B cell (primary cell): Measurements from ENCODE around the gene AMOTL1. TPM values are rescaled to one million over a fixed set of nuclear protein-coding genes. Genes with fewer than 3 reads are reported as not detected.

Source experiments
- ATAC-seq: fragments of 200-7000 bp; cut with Tn5 transposase; one replicate; pipeline ENCODE4 v1.10.0; 2021; ENCODE audit warnings: low read depth, mild to moderate bottlenecking, moderate number of reproducible peaks, moderate library complexity
- CTCF ChIA-PET: fragments of 350-600 bp; sonication (Branson Sonifier 250); formaldehyde crosslinking; loops from one replicate; lab custom pipeline; 2021; ENCODE audit warnings: antibody characterized with exemption, inconsistent platforms; lab: Charles Lee
- POLR2A ChIA-PET: fragments of 350-600 bp; sonication (Branson Sonifier 250); formaldehyde crosslinking; loops from one replicate; lab custom pipeline; 2021; ENCODE audit warnings: antibody characterized with exemption; lab: Charles Lee
- DNase-seq: peaks from one replicate; pipeline ENCODE4 v3.0.0; 2013
- H2AFZ ChIP-seq: 2 replicates; pipeline ENCODE4 v1.6.1; 2012; ENCODE audit warnings: mild to moderate bottlenecking, low read depth, low read length; ENCODE audit not compliant: insufficient read depth, poor library complexity, severe bottlenecking
- H3K27ac ChIP-seq, 2 donors: 1 replicate in 1 of 2; 2 replicates in 1 of 2; pipeline ENCODE4 v1.5.1; 2012 to 2013; ENCODE audit warnings: low read length in 2 of 2, mild to moderate bottlenecking in 2 of 2, moderate library complexity in 1 of 2
- H3K27me3 ChIP-seq, 4 experiments: fragments of 200-600 bp in 1 of 4; sonication (generic) in 1 of 4; replicated peaks in 1 of 4; 1 replicate in 2 of 4; 2 replicates in 2 of 4; pipeline versions ENCODE4 v1.6.1 to v1.7.0; 2013 to 2016; ENCODE audit warnings: low read length in 3 of 4, mild to moderate bottlenecking in 2 of 4, mixed read lengths in 1 of 4, moderate library complexity in 1 of 4; ENCODE audit not compliant: insufficient read depth in 4 of 4, control insufficient read depth in 3 of 4; ENCODE audit errors: control extremely low read depth in 1 of 4
- H3K36me3 ChIP-seq, 2 experiments: replicated peaks in 1 of 2; 1 replicate in 1 of 2; 2 replicates in 1 of 2; pipeline versions ENCODE4 v1.6.1 to v1.7.1; 2013; ENCODE audit warnings: low read length in 1 of 2; ENCODE audit not compliant: insufficient read depth in 2 of 2, control insufficient read depth in 1 of 2; ENCODE audit errors: control extremely low read depth in 1 of 2, extremely low read depth in 1 of 2
- H3K4me1 ChIP-seq, 2 donors: fragments of 200-600 bp in 1 of 2; sonication (generic) in 1 of 2; 1 replicate in 1 of 2; 2 replicates in 1 of 2; pipeline versions ENCODE4 v1.5.1 to v1.6.1; 2013 to 2017; ENCODE audit warnings: low read length in 2 of 2; ENCODE audit not compliant: control insufficient read depth in 2 of 2, insufficient read depth in 2 of 2
- H3K4me2 ChIP-seq: replicated peaks from 2 replicates; pipeline ENCODE3; 2012; ENCODE audit warnings: mild to moderate bottlenecking, low read depth, low read length; ENCODE audit not compliant: poor library complexity, severe bottlenecking
- H3K4me3 ChIP-seq, 5 experiments: fragments of 200-600 bp in 1 of 5; sonication (generic) in 1 of 5; 1 replicate in 3 of 5; 2 replicates in 2 of 5; pipeline versions ENCODE4 v1.5.1 to v1.7.0; 2011 to 2016; ENCODE audit warnings: low read length in 4 of 5, mild to moderate bottlenecking in 4 of 5, low read depth in 2 of 5, control low read depth in 1 of 5, moderate library complexity in 1 of 5; ENCODE audit not compliant: insufficient read depth in 1 of 5; ENCODE audit errors: control extremely low read depth in 1 of 5, extremely low read depth in 1 of 5
- H3K79me2 ChIP-seq: fragments of 200-600 bp; sonication (generic); one replicate; pipeline ENCODE4 v1.6.0; 2016; ENCODE audit warnings: low read length; ENCODE audit not compliant: control insufficient read depth, insufficient read depth
- H3K9ac ChIP-seq: fragments of 200-600 bp; sonication (generic); 2 replicates; pipeline ENCODE4 v1.6.1; 2017; ENCODE audit warnings: mild to moderate bottlenecking, low read length, moderate library complexity
- H3K9me3 ChIP-seq, 3 donors: one replicate each; pipeline versions ENCODE4 v1.6.1 to v1.7.1; 2013; ENCODE audit warnings: low read length in 2 of 3; ENCODE audit not compliant: control insufficient read depth in 2 of 3, insufficient read depth in 1 of 3; ENCODE audit errors: control extremely low read depth in 1 of 3
- H4K20me1 ChIP-seq: 2 replicates; pipeline ENCODE4 v1.6.0; 2012; ENCODE audit warnings: mild to moderate bottlenecking, low read length; ENCODE audit not compliant: insufficient read depth, control insufficient read depth, poor library complexity, severe bottlenecking
- H3K27ac Mint-ChIP-seq: one replicate; pipeline ENCODE4 v1.8.0; 2021; ENCODE audit warnings: mixed read lengths
- H3K27me3 Mint-ChIP-seq: one replicate; pipeline ENCODE4 v1.8.0; 2021; ENCODE audit warnings: mixed read lengths
- H3K4me1 Mint-ChIP-seq: one replicate; pipeline ENCODE4 v1.8.0; 2021; ENCODE audit warnings: mixed read lengths
- H3K4me3 Mint-ChIP-seq: one replicate; pipeline ENCODE4 v1.8.0; 2021; ENCODE audit warnings: mixed read lengths
- H3K9me3 Mint-ChIP-seq: one replicate; pipeline ENCODE4 v1.8.0; 2022; ENCODE audit warnings: mixed read lengths; ENCODE audit not compliant: insufficient read depth
- EZH2 ChIP-seq: IDR thresholded peaks from 2 replicates; pipeline ENCODE4 v1.6.1; 2012; ENCODE audit warnings: borderline replicate concordance, low read depth, mild to moderate bottlenecking, moderate library complexity, low read length; ENCODE audit not compliant: insufficient read depth, poor library complexity, severe bottlenecking
- WGBS: methylation state at CpG from one replicate; pipeline ENCODE4 v1.1.5; 2013; ENCODE audit warnings: missing lambda C conversion rate; ENCODE audit not compliant: insufficient coverage; 5-methylcytosine and 5-hydroxymethylcytosine counted together
- intact Hi-C: fragments of 100-400 bp; cut with micrococcal nuclease; formaldehyde crosslinking; loops from one replicate; pipeline ENCODE4 v1.10.0; 2022
- polyA plus RNA-seq: library from polyadenylated mRNA; depleted of rRNA; stranded (reverse); fragments of >200 nt; gene quantifications from 2 replicates; pipeline ENCODE4 v1.2.3, GENCODE V29; 2012
- total RNA-seq, 2 donors: library from RNA; stranded (reverse); fragments of 120-200 nt in 1 of 2; gene quantifications; 1 replicate in 1 of 2; 2 replicates in 1 of 2; pipeline versions ENCODE4 v1.2.3 to v1.2.4, GENCODE V29; 2013 to 2022
- TF ChIP-seq, protein P1 (sequence below): fragments of 200-600 bp; IDR thresholded peaks from one replicate; pipeline ENCODE4 v1.8.0; 2022; ENCODE audit warnings: antibody characterized with exemption, mild to moderate bottlenecking

Gene AMOTL1
- total and polyA plus RNA-seq, 2 donors (not counting 1 experiment from before 2014, with no cell fraction given) = 0.04 to 0.30 TPM

DNA sequence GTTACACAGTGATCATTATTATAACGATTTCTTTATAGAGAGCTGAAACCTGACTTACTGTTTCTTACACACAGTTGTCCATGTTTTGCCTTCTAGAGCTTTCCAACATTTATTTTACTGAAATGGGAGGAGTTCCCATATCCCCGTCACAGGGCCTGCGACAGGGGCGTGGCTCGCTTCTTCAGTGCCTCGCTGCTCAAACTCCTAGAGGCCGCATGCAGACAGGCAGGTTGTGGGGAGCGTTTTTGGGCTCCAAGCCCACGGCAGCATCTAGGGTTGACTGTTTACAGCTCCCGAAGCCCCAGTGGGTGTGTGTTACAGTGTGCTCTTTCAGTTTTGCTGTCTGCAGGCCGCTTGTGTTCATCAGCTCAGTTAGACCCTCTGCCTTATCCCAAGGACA is 12.7 kb upstream of the AMOTL1 start:
- 95% methylated on average over 10 of the region's 11 CpGs for WGBS
- peaks cover 8% of the 10 kb centered on the region for H3K27me3 Mint-ChIP-seq
- H3K4me2 ChIP-seq = no peak overlapping the region

DNA sequence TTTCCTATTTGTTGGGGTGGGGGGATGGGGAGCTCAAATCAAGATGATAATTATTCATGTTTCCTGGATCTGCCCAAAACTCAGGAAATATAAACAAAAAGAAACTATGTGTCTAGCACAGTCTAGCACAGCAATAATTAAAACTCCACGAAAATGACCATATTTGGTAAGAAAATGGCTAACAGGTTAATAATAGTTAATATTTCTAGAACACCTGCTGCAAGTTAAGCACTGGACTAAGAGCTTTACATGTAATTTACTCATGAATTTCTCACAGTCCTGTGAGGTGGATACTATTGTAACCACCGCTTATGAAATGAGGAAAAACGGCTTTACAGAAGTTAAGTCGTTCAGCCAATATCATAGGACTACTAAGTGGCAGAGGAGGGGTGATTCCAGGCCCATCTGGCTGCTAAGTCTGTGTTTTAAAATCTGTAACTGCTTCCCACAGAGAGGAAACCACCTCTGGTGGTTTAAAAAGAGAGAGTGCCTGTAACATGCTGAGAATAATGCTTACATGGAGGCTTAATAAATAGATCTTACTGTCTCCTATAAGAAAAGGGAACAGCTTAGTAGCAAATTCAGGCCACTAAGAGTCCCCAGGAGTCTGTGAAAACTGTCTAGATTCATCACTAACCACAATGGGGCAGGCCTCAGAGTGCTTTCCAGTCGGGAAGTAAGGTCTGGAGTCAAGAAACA is 11.0 kb upstream of the AMOTL1 start:
- ATAC-seq (no peak), DNase-seq (no peak)
- H3K4me2 ChIP-seq = no peak overlapping the region
- no peak overlapping the region for H3K9ac ChIP-seq
- intact Hi-C loops = no loop called here
- Mint-ChIP-seq H3K27ac (no peak overlapping the region), H3K27me3 (peaks cover 7% of the 10 kb centered on the region), H3K4me3 (no peak overlapping the region), H3K9me3 (no peaks in the 10 kb centered on the region), H3K4me1 (no peaks in the 10 kb centered on the region)
- peaks cover 0 to 5% (median 0%) of the 10 kb centered on the region in 4 experiments for H3K27me3 ChIP-seq
- H3K36me3 ChIP-seq = no peaks in the 10 kb centered on the region
- no peak for TF ChIP-seq EZH2
- TF ChIP-seq, protein P1, sequence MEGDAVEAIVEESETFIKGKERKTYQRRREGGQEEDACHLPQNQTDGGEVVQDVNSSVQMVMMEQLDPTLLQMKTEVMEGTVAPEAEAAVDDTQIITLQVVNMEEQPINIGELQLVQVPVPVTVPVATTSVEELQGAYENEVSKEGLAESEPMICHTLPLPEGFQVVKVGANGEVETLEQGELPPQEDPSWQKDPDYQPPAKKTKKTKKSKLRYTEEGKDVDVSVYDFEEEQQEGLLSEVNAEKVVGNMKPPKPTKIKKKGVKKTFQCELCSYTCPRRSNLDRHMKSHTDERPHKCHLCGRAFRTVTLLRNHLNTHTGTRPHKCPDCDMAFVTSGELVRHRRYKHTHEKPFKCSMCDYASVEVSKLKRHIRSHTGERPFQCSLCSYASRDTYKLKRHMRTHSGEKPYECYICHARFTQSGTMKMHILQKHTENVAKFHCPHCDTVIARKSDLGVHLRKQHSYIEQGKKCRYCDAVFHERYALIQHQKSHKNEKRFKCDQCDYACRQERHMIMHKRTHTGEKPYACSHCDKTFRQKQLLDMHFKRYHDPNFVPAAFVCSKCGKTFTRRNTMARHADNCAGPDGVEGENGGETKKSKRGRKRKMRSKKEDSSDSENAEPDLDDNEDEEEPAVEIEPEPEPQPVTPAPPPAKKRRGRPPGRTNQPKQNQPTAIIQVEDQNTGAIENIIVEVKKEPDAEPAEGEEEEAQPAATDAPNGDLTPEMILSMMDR = no peak
- no peaks in the 10 kb centered on the region for H4K20me1 ChIP-seq
- no peak overlapping the region for H3K27ac ChIP-seq
- no peaks in the 10 kb centered on the region for H3K79me2 ChIP-seq
- no peaks in the 10 kb centered on the region for H3K4me1 ChIP-seq
- no CpG with 5 or more reads among the region's 5 CpGs for WGBS
- H3K9me3 ChIP-seq = no peaks in the 10 kb centered on the region
- CTCF ChIA-PET = interaction anchor here (1.0 kb wide), 1 partner anchor 28 kb away, joined by 3 read pairs; no protein-coding TSS in a partner anchor
- H2AFZ ChIP-seq = no peak overlapping the region
- no peak overlapping the region for H3K4me3 ChIP-seq
- POLR2A ChIA-PET = no interaction called here

More for the DNA sequence above, 12.7 kb upstream of the AMOTL1 start:
- ChIA-PET CTCF (no interaction called here), POLR2A (no interaction called here)
- H3K27ac ChIP-seq = no peak overlapping the region
- no peak overlapping the region for H3K9ac ChIP-seq
- intact Hi-C loops = no loop called here
- no peaks in the 10 kb centered on the region for H3K9me3 Mint-ChIP-seq
- peaks cover 0 to 5% (median 0%) of the 10 kb centered on the region in 4 experiments for H3K27me3 ChIP-seq
- no peaks in the 10 kb centered on the region for H3K9me3 ChIP-seq
- H3K36me3 ChIP-seq = no peaks in the 10 kb centered on the region
- H3K27ac Mint-ChIP-seq = no peak overlapping the region
- no peaks in the 10 kb centered on the region for H3K4me1 ChIP-seq
- TF ChIP-seq EZH2 = no peak
- TF ChIP-seq, protein P1 = no peak
- H4K20me1 ChIP-seq = no peaks in the 10 kb centered on the region
- H3K4me3 ChIP-seq = no peak overlapping the region
- no peak overlapping the region for H3K4me3 Mint-ChIP-seq
- DNase-seq (no peak), ATAC-seq (no peak)
- H3K79me2 ChIP-seq = no peaks in the 10 kb centered on the region
- no peaks in the 10 kb centered on the region for H3K4me1 Mint-ChIP-seq
- no peak overlapping the region for H2AFZ ChIP-seq
